Smooth muscle cell (in vitro differentiated cells): ENCODE data around the gene CD3D. TPM values are rescaled to one million over a fixed set of nuclear protein-coding genes. Genes with fewer than 3 reads are reported as not detected.

Source experiments
- DNase-seq: peaks from one replicate; lab custom pipeline; 2025; ENCODE audit not compliant: unreplicated experiment; lab: John Stamatoyannopoulos, UW
- H2AFZ ChIP-seq: fragments of 200-600 bp; sonication (generic); 2 replicates; pipeline ENCODE4 v1.6.0; 2016; ENCODE audit warnings: antibody characterized with exemption, low read depth, mild to moderate bottlenecking
- H3F3A ChIP-seq: fragments of 200-600 bp; sonication (generic); 2 replicates; pipeline ENCODE4 v1.6.0; 2017; ENCODE audit warnings: antibody characterized with exemption, low read depth
- H3K27ac ChIP-seq: fragments of 200-600 bp; sonication (generic); 2 replicates; pipeline ENCODE4 v1.5.1; 2016; ENCODE audit warnings: low read depth, mild to moderate bottlenecking
- H3K27me3 ChIP-seq: fragments of 200-600 bp; sonication (generic); 2 replicates; pipeline ENCODE4 v1.6.1; 2016; ENCODE audit warnings: low read depth, mild to moderate bottlenecking
- H3K36me3 ChIP-seq: fragments of 200-600 bp; sonication (generic); 2 replicates; pipeline ENCODE4 v1.5.1; 2016; ENCODE audit warnings: low read depth
- H3K4me1 ChIP-seq: fragments of 200-600 bp; sonication (generic); 2 replicates; pipeline ENCODE4 v1.5.1; 2016; ENCODE audit warnings: low read depth
- H3K4me2 ChIP-seq: fragments of 200-600 bp; sonication (generic); 2 replicates; pipeline ENCODE4 v1.6.0; 2016; ENCODE audit warnings: mild to moderate bottlenecking
- H3K4me3 ChIP-seq: fragments of 200-600 bp; sonication (generic); 2 replicates; pipeline ENCODE4 v1.5.1; 2016; ENCODE audit warnings: mild to moderate bottlenecking
- H3K79me2 ChIP-seq: fragments of 200-600 bp; sonication (generic); 2 replicates; pipeline ENCODE4 v1.6.0; 2016; ENCODE audit warnings: low read depth, mild to moderate bottlenecking
- H3K9ac ChIP-seq: fragments of 200-600 bp; sonication (generic); 2 replicates; pipeline ENCODE4 v1.6.0; 2016; ENCODE audit warnings: low read depth
- H3K9me3 ChIP-seq: fragments of 200-600 bp; sonication (generic); replicated peaks from 2 replicates; pipeline ENCODE4 v1.5.1; 2016; ENCODE audit warnings: low read depth
- H4K20me1 ChIP-seq: fragments of 200-600 bp; sonication (generic); 2 replicates; pipeline ENCODE4 v1.6.0; 2016; ENCODE audit warnings: low read depth
- CTCF ChIP-seq: fragments of 200-600 bp; sonication (generic); IDR thresholded peaks from 2 replicates; pipeline ENCODE4 v1.5.1; 2017; ENCODE audit warnings: borderline replicate concordance, mild to moderate bottlenecking, antibody characterized with exemption; ENCODE audit not compliant: insufficient read depth, poor library complexity, severe bottlenecking
- WGBS: methylation state at CpG from one replicate; pipeline ENCODE4 v1.1.7; 2016; ENCODE audit warnings: low lambda C conversion rate; 5-methylcytosine and 5-hydroxymethylcytosine counted together
- polyA plus RNA-seq: library from polyadenylated mRNA; unstranded; fragments of >200 nt; fragmentation: Nextera tagmentation; extraction: Ambion mirVana; gene quantifications from 2 replicates; pipeline ENCODE4 v1.2.1, GENCODE V29; 2016
- total RNA-seq: library from RNA; depleted of rRNA; stranded (reverse); fragments of >200 nt; gene quantifications from 2 replicates; pipeline ENCODE4 v1.2.3, GENCODE V29; 2014

The CD3D gene
- total RNA-seq, result not detected in 2 replicates
- not detected in 2 replicates for polyA plus RNA-seq

GRCh38 chr11:118342503-118343161 lies at the start of gene CD3D:
TSS of gene CD3D (minus strand) at chr11:118342705. CDS start at chr11:118342607, 98 bp downstream.
- Histone ChIP-seq H3K4me2 (no peak within 1 kb of the TSS), H3K27me3 (peaks cover 25% of the 10 kb centered on the region), H3K9me3 (no peaks in the 10 kb centered on the region), H3K9ac (no peak within 1 kb of the TSS), H2AFZ (no peak within 1 kb of the TSS), H3K27ac (no peak within 1 kb of the TSS), H4K20me1 (no peaks in the 10 kb centered on the region), H3K4me1 (no peaks in the 10 kb centered on the region), H3K79me2 (no peaks in the 10 kb centered on the region), H3K36me3 (no peaks in the 10 kb centered on the region), H3K4me3 (no peak within 1 kb of the TSS), H3F3A (no peaks in the 10 kb centered on the region)
- WGBS, result 79% methylated on average over 13 of the region's 13 CpGs
- DNase-seq, result no peak
- no peak for TF ChIP-seq CTCF

GRCh38 chr11:118383657-118384056 lies 41.2 kb upstream of the CD3D start:
- Histone ChIP-seq H4K20me1 (no peaks in the 10 kb centered on the region), H3K9ac (no peak overlapping the region), H3K4me2 (no peak overlapping the region), H3K27me3 (no peaks in the 10 kb centered on the region), H3K9me3 (no peaks in the 10 kb centered on the region), H3K27ac (no peak overlapping the region), H2AFZ (no peak overlapping the region), H3K36me3 (peaks cover 52% of the 10 kb centered on the region), H3K79me2 (no peaks in the 10 kb centered on the region), H3K4me1 (no peaks in the 10 kb centered on the region), H3F3A (no peaks in the 10 kb centered on the region), H3K4me3 (no peak overlapping the region)
- no peak for TF ChIP-seq CTCF
- 98% methylated on average over 3 of the region's 3 CpGs for WGBS
- no peak for DNase-seq

- Histone ChIP-seq H3F3A (no peaks in the 10 kb centered on the region), H3K4me2 (no peak overlapping the region), H3K27me3 (no peaks in the 10 kb centered on the region), H3K9ac (no peak overlapping the region), H3K79me2 (no peaks in the 10 kb centered on the region), H2AFZ (no peak overlapping the region), H4K20me1 (no peaks in the 10 kb centered on the region), H3K36me3 (peaks cover 59% of the 10 kb centered on the region), H3K27ac (no peak overlapping the region), H3K9me3 (no peaks in the 10 kb centered on the region), H3K4me3 (no peak overlapping the region), H3K4me1 (no peaks in the 10 kb centered on the region)
- DNase-seq, result no peak
- TF ChIP-seq CTCF, result no peak
- WGBS, result 95% methylated on average over 3 of the region's 3 CpGs
These were observed 40.4 kb upstream of the CD3D start for GRCh38 chr11:118382954-118383353.

- Histone ChIP-seq H3K4me2 (no peak overlapping the region), H3K4me3 (no peak overlapping the region), H3K27ac (no peak overlapping the region), H3K4me1 (no peaks in the 10 kb centered on the region), H3F3A (no peaks in the 10 kb centered on the region), H3K79me2 (no peaks in the 10 kb centered on the region), H2AFZ (no peak overlapping the region), H3K9ac (no peak overlapping the region), H3K36me3 (peaks cover 51% of the 10 kb centered on the region), H4K20me1 (no peaks in the 10 kb centered on the region), H3K9me3 (no peaks in the 10 kb centered on the region), H3K27me3 (no peaks in the 10 kb centered on the region)
- DNase-seq, result no peak
- TF ChIP-seq CTCF, result no peak
These were observed 38.1 kb upstream of the CD3D start for GRCh38 chr11:118380571-118380970.
